Measurements from ENCODE around the gene ITGA7.

DNA sequence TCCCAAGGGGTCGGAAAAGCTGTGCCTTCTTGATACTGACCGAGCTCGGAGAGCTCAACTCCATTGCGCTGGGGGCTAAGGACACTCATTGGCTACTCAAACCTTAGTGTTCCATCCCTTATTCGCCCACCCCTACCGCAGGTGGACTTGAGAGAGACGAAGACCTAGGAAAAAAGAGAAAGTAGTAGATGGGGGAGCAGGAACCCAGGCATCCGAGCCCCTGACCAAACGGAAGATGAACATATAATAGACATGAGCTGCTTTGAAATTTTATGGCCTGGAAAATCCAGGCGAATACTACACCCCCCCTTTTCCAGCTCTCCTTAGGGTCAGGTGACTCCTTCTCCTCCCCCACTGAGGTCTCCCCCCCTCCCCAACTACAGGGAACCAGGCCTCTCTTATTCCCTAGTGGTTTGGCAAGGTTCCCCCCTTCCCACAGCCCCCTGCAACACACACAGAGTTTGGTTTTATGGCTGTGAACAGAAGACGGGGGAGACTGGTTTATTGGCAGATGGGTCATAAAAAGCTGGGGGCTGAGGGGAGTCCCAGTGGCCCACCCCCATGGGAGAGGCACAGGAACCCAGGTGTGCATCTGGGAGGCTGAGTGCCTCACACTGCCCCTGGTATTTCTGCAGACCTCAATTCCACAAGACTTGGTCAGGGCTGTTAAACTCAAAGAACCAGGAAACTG, 36.8 kb upstream of the ITGA7 start:
- TF ChIP-seq, protein P1, sequence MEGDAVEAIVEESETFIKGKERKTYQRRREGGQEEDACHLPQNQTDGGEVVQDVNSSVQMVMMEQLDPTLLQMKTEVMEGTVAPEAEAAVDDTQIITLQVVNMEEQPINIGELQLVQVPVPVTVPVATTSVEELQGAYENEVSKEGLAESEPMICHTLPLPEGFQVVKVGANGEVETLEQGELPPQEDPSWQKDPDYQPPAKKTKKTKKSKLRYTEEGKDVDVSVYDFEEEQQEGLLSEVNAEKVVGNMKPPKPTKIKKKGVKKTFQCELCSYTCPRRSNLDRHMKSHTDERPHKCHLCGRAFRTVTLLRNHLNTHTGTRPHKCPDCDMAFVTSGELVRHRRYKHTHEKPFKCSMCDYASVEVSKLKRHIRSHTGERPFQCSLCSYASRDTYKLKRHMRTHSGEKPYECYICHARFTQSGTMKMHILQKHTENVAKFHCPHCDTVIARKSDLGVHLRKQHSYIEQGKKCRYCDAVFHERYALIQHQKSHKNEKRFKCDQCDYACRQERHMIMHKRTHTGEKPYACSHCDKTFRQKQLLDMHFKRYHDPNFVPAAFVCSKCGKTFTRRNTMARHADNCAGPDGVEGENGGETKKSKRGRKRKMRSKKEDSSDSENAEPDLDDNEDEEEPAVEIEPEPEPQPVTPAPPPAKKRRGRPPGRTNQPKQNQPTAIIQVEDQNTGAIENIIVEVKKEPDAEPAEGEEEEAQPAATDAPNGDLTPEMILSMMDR (IDR thresholded peaks at IDR 0.05) = no peak
- no peak for TF ChIP-seq POLR2A (IDR thresholded peaks at IDR 0.05)
